Cardiac ventricle fibroblast (primary cell): ENCODE measurements around the gene ZNF385A. TPM values are rescaled to one million over a fixed set of nuclear protein-coding genes. Genes with fewer than 3 reads are reported as not detected.

ENCODE experiments used
- total RNA-seq: library from RNA; depleted of rRNA; stranded (reverse); fragments of >200 nt; gene quantifications from 2 replicates; pipeline ENCODE4 v1.2.3, GENCODE V29; 2015

The ZNF385A gene, protein sequence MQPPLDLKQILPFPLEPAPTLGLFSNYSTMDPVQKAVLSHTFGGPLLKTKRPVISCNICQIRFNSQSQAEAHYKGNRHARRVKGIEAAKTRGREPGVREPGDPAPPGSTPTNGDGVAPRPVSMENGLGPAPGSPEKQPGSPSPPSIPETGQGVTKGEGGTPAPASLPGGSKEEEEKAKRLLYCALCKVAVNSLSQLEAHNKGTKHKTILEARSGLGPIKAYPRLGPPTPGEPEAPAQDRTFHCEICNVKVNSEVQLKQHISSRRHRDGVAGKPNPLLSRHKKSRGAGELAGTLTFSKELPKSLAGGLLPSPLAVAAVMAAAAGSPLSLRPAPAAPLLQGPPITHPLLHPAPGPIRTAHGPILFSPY
- total RNA-seq = 6.2 and 6.9 TPM in 2 replicates

DNA sequence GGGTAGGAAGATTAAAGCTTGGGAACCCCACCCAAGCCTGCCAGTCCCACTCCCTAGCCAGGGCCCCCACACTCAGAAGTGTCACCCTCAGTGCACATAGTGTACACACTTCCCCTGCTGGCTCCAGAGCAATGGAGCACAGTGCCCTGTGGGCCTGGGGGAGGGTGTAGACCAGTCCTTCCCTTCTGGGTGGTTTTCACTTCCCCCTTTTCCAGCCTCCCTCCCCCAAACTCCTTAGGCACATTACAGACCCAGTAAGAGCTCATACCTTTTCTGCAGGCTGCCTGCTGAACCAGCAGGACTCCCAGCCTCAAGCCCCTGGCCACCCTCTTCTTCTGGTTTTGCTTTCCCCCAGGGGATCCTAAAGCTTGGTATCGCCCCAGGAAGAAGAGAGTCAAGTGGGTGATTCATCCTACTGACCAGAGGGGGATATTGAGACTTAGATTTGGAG lies at the start of gene ZNF385A:
Gene ZNF385A (minus strand): TSS at position 143 of the 451 bp plus-strand sequence. CDS start 219 bp downstream, outside the sequence.

DNA sequence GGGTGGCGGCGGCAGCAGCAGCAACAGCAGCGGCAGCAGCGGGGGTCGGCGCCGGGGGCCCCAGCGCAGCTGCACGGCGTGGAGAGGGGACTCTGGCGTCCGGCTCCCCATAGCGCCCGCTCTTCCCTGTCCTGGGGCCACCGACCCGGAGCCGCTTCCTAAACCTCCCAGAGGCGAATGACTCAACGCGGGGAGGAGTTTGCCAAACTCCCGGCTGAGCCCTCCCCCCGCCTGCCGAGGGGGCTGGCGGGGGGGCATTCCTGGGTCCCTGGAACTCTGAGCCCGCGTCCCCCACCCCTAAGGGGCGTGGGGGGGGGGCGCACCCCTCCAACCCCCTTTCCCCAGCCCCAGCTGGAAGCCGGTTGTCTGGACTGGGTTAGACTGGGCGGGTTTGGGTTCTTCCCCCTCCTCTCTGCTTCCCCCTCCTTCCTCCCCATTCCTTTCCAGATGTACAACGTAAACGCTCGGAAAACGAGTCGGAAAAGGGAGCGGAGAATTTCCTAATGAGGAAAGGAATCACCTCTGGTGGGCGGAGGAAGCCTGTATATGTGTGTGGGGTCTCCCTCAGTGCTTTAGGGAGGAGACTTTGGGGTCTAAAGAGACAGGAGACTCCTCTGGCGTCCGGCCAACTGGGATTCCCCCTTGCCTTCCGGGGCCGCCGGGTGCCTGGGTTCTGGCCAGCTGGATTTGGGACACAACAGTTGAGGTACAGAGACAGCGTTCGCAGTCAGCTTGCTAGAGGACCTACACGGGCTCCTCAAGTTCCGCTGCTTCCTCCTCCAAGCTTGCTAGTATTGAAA lies 34.8 kb upstream of the ZNF385A start, which contains the start of gene ITGA5:
Gene ITGA5 (minus strand): TSS at position 179 of the 800 bp plus-strand sequence. CDS start 68 bp downstream, at position 111.

DNA sequence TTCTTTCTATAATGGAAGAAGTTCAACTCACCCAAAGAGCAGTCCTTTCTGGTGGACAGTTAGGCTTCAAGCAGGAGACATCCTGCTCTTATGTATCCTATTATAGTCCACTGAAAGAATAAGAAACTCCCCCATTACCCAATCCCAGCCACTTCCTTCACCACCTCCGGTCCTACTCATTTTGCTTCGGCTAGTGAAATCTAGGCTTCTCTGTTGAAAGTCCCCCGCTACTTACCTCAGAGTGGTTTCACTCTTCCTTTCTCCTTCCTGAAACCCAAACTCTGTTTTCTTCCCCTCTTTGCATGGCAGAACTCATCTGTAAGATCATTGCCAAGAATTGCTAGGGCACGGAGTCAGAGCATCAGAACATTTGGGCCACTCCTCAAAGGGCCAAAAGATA lies 20.1 kb downstream of the ZNF385A start, which contains the start of gene GPR84:
Gene GPR84 (minus strand): TSS at position 74 of the 400 bp plus-strand sequence. CDS start 635 bp downstream, outside the sequence.

DNA sequence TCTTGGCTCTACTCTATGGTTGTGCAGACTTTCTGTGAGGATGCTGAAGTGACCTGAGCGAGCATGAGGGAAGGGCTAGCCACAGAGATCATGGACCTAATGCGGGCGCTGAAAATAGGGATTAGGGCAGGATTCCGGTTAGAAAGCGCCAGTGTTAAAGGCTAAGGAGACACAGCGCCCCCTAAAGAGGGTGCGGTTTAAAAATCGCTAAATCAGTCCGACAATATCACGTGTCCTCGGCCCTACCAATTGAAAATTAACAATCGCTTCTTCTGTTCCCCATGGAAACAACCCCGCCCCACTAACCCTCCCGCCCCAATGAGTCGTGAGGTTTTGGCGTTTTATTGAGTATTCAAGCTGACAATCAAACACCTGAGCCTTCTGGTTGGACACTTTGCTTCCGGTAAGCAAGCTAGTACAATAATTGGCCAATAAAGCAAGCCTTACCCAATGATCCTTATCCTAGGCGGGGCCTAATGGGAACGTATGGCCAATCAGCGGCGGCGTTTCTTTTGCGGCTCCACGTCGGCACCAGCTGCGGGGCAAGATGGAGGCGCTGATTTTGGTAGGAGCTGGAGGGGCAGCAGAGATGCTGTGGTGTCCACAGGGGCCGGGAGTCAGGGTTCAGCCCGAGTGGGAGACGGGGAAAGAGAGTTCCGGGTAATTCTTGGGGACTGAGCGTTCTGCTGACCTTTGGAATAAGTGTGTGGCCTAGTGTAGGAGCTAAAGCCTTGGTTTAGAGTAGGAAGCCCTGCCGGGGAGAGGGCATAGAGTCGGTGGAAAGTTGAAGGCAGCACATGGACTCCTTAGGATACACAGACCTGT lies 59.7 kb downstream of the ZNF385A start, which contains the start of gene COPZ1:
Gene COPZ1 (plus strand): TSS at position 515 of the 825 bp plus-strand sequence. CDS start 33 bp downstream, at position 548.

Other genes with a start within 250 kb of the ZNF385A start
- gene SMUG1, start 195.7 kb downstream of the ZNF385A start, total RNA-seq = 20.4 and 26.6 TPM in 2 replicates
- 31.0 and 35.6 TPM in 2 replicates for gene CBX5, start 104.6 kb downstream of the ZNF385A start, total RNA-seq
- 504 and 512 TPM in 2 replicates for gene HNRNPA1, start 104.0 kb downstream of the ZNF385A start, total RNA-seq
- gene NFE2, start 83.7 kb downstream of the ZNF385A start, total RNA-seq = not detected in 2 replicates
- gene COPZ1, start 59.6 kb downstream of the ZNF385A start, total RNA-seq = 109 and 114 TPM in 2 replicates
- gene GPR84, start 20.2 kb downstream of the ZNF385A start, total RNA-seq = not detected in 2 replicates
- 117 and 137 TPM in 2 replicates for gene ITGA5, start 34.5 kb upstream of the ZNF385A start, total RNA-seq
- not detected in 2 replicates for gene GTSF1, start 88.9 kb upstream of the ZNF385A start, total RNA-seq
- 0.05 TPM in 1 of 2 replicates, not detected in the other for gene NCKAP1L, start 113.0 kb upstream of the ZNF385A start, total RNA-seq
- 0.44 and 1.0 TPM in 2 replicates for gene PDE1B, start 164.9 kb upstream of the ZNF385A start, total RNA-seq
- gene PPP1R1A, start 203.9 kb upstream of the ZNF385A start, total RNA-seq = 0.37 and 0.54 TPM in 2 replicates